Pulmonary artery endothelial cell (primary cell): Measurements from ENCODE around the gene NR2C2AP. TPM values are rescaled to one million over a fixed set of nuclear protein-coding genes. Genes with fewer than 3 reads are reported as not detected.

Experiments used
- DNase-seq: peaks from one replicate; pipeline ENCODE4 v3.0.0-alpha.2; 2011; ENCODE audit warnings: low read depth, low spot score
- total RNA-seq: library from RNA; depleted of rRNA; stranded (reverse); fragments of >200 nt; gene quantifications from 2 replicates; pipeline ENCODE4 v1.2.3, GENCODE V29; 2014

Gene NR2C2AP
- total RNA-seq, 1 donor from 2014 or later: 11.4 TPM

GRCh38 chr19:19152668-19153384 lies 50.4 kb downstream of the NR2C2AP start:
- DNase-seq: no peak

GRCh38 chr19:19151418-19151817 lies 51.8 kb downstream of the NR2C2AP start:
- no peak for DNase-seq

Other genes starting within 250 kb of the NR2C2AP start
- gene SUGP2, start 169.9 kb downstream of the NR2C2AP start, total RNA-seq: 17.5 and 29.4 TPM in 2 replicates
- 51.1 and 68.3 TPM in 2 replicates for gene ARMC6, start 169.8 kb downstream of the NR2C2AP start, total RNA-seq
- 3.7 and 4.1 TPM in 2 replicates for gene SLC25A42, start 139.4 kb downstream of the NR2C2AP start, total RNA-seq
- 22.1 and 29.5 TPM in 2 replicates for gene TMEM161A, start 64.9 kb downstream of the NR2C2AP start, total RNA-seq
- gene MEF2B, start 33.2 kb downstream of the NR2C2AP start, total RNA-seq: 0.11 and 0.13 TPM in 2 replicates
- gene BORCS8, start 11.3 kb downstream of the NR2C2AP start, total RNA-seq: 27.4 and 29.2 TPM in 2 replicates
- 60.7 and 82.3 TPM in 2 replicates for gene RFXANK, start 11.2 kb downstream of the NR2C2AP start, total RNA-seq
- gene NCAN, start 8.5 kb upstream of the NR2C2AP start, total RNA-seq: not detected in 2 replicates
- not detected in 2 replicates for gene TM6SF2, start 69.9 kb upstream of the NR2C2AP start, total RNA-seq
- gene SUGP1, start 117.1 kb upstream of the NR2C2AP start, total RNA-seq: 23.9 and 28.7 TPM in 2 replicates
- gene MAU2, start 117.4 kb upstream of the NR2C2AP start, total RNA-seq: 23.7 and 29.1 TPM in 2 replicates
- gene GATAD2A, start 202.3 kb upstream of the NR2C2AP start, total RNA-seq: 67.4 and 72.9 TPM in 2 replicates